HepG2 (cell line): Measurements from ENCODE around the gene RASSF7. TPM values are rescaled to one million over a fixed set of nuclear protein-coding genes. Genes with fewer than 3 reads are reported as not detected.
A peak's percentile ranks its signal among the peaks of the same experiment; 100 is the strongest.

ENCODE experiments used
- ATF7 ChIP-seq, 2 experiments: fragments of 450-650 bp in 1 of 2; sonication (generic) in 1 of 2; formaldehyde crosslinking in 1 of 2; IDR thresholded peaks; 2 replicates each; pipeline versions ENCODE4 v1.4.0 to v1.6.1; 2016 to 2020; ENCODE audit warnings: antibody characterized with exemption in 1 of 2, mild to moderate bottlenecking in 1 of 2, missing genetic modification reagents in 1 of 2
- GLMP ChIP-seq: sonication (generic); formaldehyde crosslinking; IDR thresholded peaks from 2 replicates; pipeline ENCODE4 v1.9.0; 2021; ENCODE audit warnings: missing genetic modification reagents, mild to moderate bottlenecking, borderline replicate concordance
- JUND ChIP-seq: sonication (generic); formaldehyde crosslinking; IDR thresholded peaks from 2 replicates; pipeline ENCODE4 v1.8.0; 2022; ENCODE audit warnings: mild to moderate bottlenecking, missing genetic modification reagents
- KDM4B ChIP-seq: sonication (generic); formaldehyde crosslinking; IDR thresholded peaks from 2 replicates; pipeline ENCODE4 v1.4.0; 2020; ENCODE audit warnings: missing genetic modification reagents
- MAFG ChIP-seq: sonication (generic); formaldehyde crosslinking; IDR thresholded peaks from 2 replicates; pipeline ENCODE4 v1.5.1; 2020; ENCODE audit warnings: mild to moderate bottlenecking, missing genetic modification reagents
- MBNL3 ChIP-seq: fragments of 250-450 bp; sonication (Bioruptor Pico); conservative IDR thresholded peaks from 2 replicates; pipeline ENCODE4 v1.8.0; 2022; ENCODE audit warnings: mild to moderate bottlenecking, inconsistent platforms
- NCOA2 ChIP-seq: sonication (generic); formaldehyde crosslinking; IDR thresholded peaks from 2 replicates; pipeline ENCODE4 v1.8.0; 2022; ENCODE audit warnings: inconsistent platforms
- NFE2 ChIP-seq: sonication (generic); formaldehyde crosslinking; IDR thresholded peaks from 2 replicates; pipeline ENCODE4 v1.4.0; 2020; ENCODE audit warnings: missing genetic modification reagents
- NFIC ChIP-seq: IDR thresholded peaks from 2 replicates; pipeline ENCODE4 v1.6.1; 2012; ENCODE audit warnings: mild to moderate bottlenecking, low read length, inconsistent platforms
- PCBP1 ChIP-seq: fragments of 200-400 bp; formaldehyde crosslinking; IDR thresholded peaks from 2 replicates; pipeline ENCODE4 v1.6.1; 2017; ENCODE audit warnings: mild to moderate bottlenecking, low read depth, low read length, borderline replicate concordance
- SAP130 ChIP-seq: IDR thresholded peaks from 2 replicates; pipeline ENCODE4 v1.6.1; 2016; ENCODE audit warnings: low read depth
- SNAPC2 ChIP-seq: sonication (generic); formaldehyde crosslinking; IDR thresholded peaks from 2 replicates; pipeline ENCODE4 v1.8.1; 2022; ENCODE audit warnings: mild to moderate bottlenecking, missing genetic modification reagents
- SOX13 ChIP-seq, 3 experiments: fragments of 450-650 bp in 1 of 3; sonication (generic) in 1 of 3; formaldehyde crosslinking in 1 of 3; IDR thresholded peaks in 2 of 3; conservative IDR thresholded peaks in 1 of 3; 2 replicates each; pipeline versions ENCODE4 v1.5.0 to v1.6.1; 2016 to 2020; ENCODE audit warnings: antibody characterized with exemption in 1 of 3, mild to moderate bottlenecking in 1 of 3, missing compliant biosample characterization in 1 of 3, missing genetic modification reagents in 1 of 3, moderate library complexity in 1 of 3
- TRAFD1 ChIP-seq: sonication (generic); formaldehyde crosslinking; IDR thresholded peaks from 2 replicates; pipeline ENCODE4 v1.5.1; 2020; ENCODE audit warnings: missing genetic modification reagents, mild to moderate bottlenecking, borderline replicate concordance
- ZFY ChIP-seq: sonication (generic); formaldehyde crosslinking; IDR thresholded peaks from 2 replicates; pipeline ENCODE4 v1.4.0; 2020; ENCODE audit warnings: missing genetic modification reagents
- ZNF138 ChIP-seq: sonication (generic); formaldehyde crosslinking; IDR thresholded peaks from 2 replicates; pipeline ENCODE4 v1.5.0; 2020; ENCODE audit warnings: mild to moderate bottlenecking, low read depth, missing genetic modification reagents
- ZNF451 ChIP-seq: sonication (generic); formaldehyde crosslinking; IDR thresholded peaks from 2 replicates; pipeline ENCODE4 v1.5.0; 2020; ENCODE audit warnings: mild to moderate bottlenecking, missing genetic modification reagents
- ZNF543 ChIP-seq: sonication (generic); formaldehyde crosslinking; IDR thresholded peaks from 2 replicates; pipeline ENCODE4 v1.4.0; 2020; ENCODE audit warnings: mild to moderate bottlenecking, missing genetic modification reagents
- ZNF776 ChIP-seq: sonication (generic); formaldehyde crosslinking; IDR thresholded peaks from 2 replicates; pipeline ENCODE4 v1.4.0; 2020; ENCODE audit warnings: mild to moderate bottlenecking, missing genetic modification reagents
- ZNF878 ChIP-seq: sonication (generic); formaldehyde crosslinking; IDR thresholded peaks from 2 replicates; pipeline ENCODE4 v1.8.1; 2023; ENCODE audit warnings: mild to moderate bottlenecking, missing genetic modification reagents, moderate library complexity
- polyA plus RNA-seq, 8 experiments: library from polyadenylated mRNA; depleted of rRNA in 3 of 8; stranded (reverse) in 7 of 8; unstranded in 1 of 8; fragments of >200 nt; fragmentation: Illumina TruSeq in 4 of 8; extraction: Trizol in 4 of 8; gene quantifications; 2 replicates each; pipeline versions ENCODE4 v1.2.1 to v1.2.3, GENCODE V29; 2011 to 2016; ENCODE audit warnings: low read depth in 4 of 8, missing spikeins in 1 of 8, mixed read lengths in 1 of 8; ENCODE audit not compliant: insufficient read depth in 1 of 8
- total RNA-seq, 5 experiments: library from RNA; depleted of rRNA; stranded (reverse); fragments of >200 nt; fragmentation: Illumina TruSeq; extraction: Trizol; gene quantifications; 2 replicates each; pipeline ENCODE4 v1.2.3, GENCODE V29; 2016; ENCODE audit warnings: low read depth in 1 of 5
- TF ChIP-seq, protein P1 (sequence below): IDR thresholded peaks from 2 replicates; pipeline ENCODE4 v1.6.1; 2016; ENCODE audit warnings: missing compliant biosample characterization, missing genetic modification reagents, borderline replicate concordance
- TF ChIP-seq, protein P2 (sequence below): sonication (generic); formaldehyde crosslinking; IDR thresholded peaks from 2 replicates; pipeline ENCODE4 v1.9.0; 2022; ENCODE audit warnings: low read depth, missing genetic modification reagents
- TF ChIP-seq, protein P3 (sequence below): sonication (generic); formaldehyde crosslinking; IDR thresholded peaks from 2 replicates; pipeline ENCODE4 v1.8.1; 2023; ENCODE audit warnings: missing genetic modification reagents, inconsistent platforms, borderline replicate concordance

The RASSF7 gene
- total and polyA plus RNA-seq, 2 of the 13 experiments (the other 11 are each of a cell fraction or from before 2014, with no cell fraction given) = 20.2 to 28.6 TPM

DNA sequence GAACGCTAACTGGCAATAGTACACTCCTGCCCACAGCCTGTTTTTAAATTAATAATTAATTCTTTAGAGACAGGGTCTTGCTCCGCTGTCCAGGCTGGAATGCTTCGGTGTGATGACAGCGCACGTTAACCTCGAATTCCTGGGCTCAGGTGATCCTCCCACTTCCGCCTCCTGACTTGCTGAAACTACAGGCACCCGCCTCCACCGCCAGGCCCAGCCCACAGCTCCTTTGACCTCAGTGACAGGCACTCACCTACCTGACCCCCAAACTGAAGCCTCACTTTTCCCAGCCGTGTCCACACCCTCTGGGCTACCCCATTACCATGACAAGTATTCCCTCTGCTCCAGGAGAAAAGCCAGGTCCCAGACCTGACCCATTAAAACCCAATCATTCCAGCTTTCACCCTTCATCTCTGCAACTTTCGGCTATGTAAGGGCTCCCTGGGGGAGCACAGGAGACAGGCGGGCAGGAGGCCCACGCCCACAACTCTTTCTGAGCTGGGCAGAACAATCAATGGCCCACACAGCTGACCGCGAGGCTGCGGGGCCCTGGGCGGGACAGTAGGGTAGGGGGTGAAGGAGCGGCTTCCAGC lies 962 bp upstream of the RASSF7 start (continued):
- TF ChIP-seq PCBP1 (0 out of 2 replicates have a peak, but pooled peaks have one; percentile 7), KDM4B (CRISPR knock-in tag) (no peak), MAFG (no peak), ZNF878 (CRISPR knock-in tag) (no peak), SOX13 (IDR thresholded peaks at IDR 0.05) (no peak), SOX13 (CRISPR knock-in tag; conservative IDR thresholded peaks at IDR 0.05 in 1 of 2, IDR thresholded peaks at IDR 0.05 in 1 of 2) (no peak; a peak in 1 of 4 replicates), SNAPC2 (0 out of 2 replicates have a peak, but pooled peaks have one; percentile 27), GLMP (CRISPR knock-in tag) (no peak), NFIC (no peak), NFE2 (CRISPR knock-in tag) (no peak), ZNF543 (CRISPR knock-in tag) (no peak), ZFY (CRISPR knock-in tag) (no peak), SAP130 (CRISPR knock-in tag) (peak; percentile 85), NCOA2 (CRISPR knock-in tag) (no peak), ZNF776 (CRISPR knock-in tag) (0 out of 2 replicates have a peak, but pooled peaks have one; percentile 6), TRAFD1 (no peak), JUND (CRISPR knock-in tag) (no peak), MBNL3 (CRISPR knock-in tag) (no peak), ZNF451 (no peak), ZNF138 (CRISPR knock-in tag) (no peak), ATF7 (IDR thresholded peaks at IDR 0.05) (no peak), ATF7 (CRISPR knock-in tag; IDR thresholded peaks at IDR 0.05) (no peak)
- TF ChIP-seq, protein P1, sequence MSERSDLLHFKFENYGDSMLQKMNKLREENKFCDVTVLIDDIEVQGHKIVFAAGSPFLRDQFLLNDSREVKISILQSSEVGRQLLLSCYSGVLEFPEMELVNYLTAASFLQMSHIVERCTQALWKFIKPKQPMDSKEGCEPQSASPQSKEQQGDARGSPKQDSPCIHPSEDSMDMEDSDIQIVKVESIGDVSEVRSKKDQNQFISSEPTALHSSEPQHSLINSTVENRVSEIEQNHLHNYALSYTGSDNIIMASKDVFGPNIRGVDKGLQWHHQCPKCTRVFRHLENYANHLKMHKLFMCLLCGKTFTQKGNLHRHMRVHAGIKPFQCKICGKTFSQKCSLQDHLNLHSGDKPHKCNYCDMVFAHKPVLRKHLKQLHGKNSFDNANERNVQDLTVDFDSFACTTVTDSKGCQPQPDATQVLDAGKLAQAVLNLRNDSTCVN = no peak; the same call in 1 of the 2 replicates
- TF ChIP-seq, protein P2, sequence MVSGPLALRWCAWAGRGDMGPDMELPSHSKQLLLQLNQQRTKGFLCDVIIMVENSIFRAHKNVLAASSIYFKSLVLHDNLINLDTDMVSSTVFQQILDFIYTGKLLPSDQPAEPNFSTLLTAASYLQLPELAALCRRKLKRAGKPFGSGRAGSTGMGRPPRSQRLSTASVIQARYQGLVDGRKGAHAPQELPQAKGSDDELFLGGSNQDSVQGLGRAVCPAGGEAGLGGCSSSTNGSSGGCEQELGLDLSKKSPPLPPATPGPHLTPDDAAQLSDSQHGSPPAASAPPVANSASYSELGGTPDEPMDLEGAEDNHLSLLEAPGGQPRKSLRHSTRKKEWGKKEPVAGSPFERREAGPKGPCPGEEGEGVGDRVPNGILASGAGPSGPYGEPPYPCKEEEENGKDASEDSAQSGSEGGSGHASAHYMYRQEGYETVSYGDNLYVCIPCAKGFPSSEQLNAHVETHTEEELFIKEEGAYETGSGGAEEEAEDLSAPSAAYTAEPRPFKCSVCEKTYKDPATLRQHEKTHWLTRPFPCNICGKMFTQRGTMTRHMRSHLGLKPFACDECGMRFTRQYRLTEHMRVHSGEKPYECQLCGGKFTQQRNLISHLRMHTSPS (CRISPR knock-in tag) = no peak
- TF ChIP-seq, protein P3, sequence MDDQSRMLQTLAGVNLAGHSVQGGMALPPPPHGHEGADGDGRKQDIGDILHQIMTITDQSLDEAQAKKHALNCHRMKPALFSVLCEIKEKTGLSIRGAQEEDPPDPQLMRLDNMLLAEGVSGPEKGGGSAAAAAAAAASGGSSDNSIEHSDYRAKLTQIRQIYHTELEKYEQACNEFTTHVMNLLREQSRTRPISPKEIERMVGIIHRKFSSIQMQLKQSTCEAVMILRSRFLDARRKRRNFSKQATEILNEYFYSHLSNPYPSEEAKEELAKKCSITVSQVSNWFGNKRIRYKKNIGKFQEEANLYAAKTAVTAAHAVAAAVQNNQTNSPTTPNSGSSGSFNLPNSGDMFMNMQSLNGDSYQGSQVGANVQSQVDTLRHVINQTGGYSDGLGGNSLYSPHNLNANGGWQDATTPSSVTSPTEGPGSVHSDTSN (CRISPR knock-in tag) = no peak
